Hepatocyte (in vitro differentiated cells): Measurements from ENCODE around the gene TKT.

Experiments used
- EZH2 ChIP-seq: fragments of 200-600 bp; sonication (generic); IDR thresholded peaks from 2 replicates; pipeline ENCODE4 v1.6.1; 2016; ENCODE audit warnings: antibody characterized with exemption, mild to moderate bottlenecking, borderline replicate concordance
- EZH2phosphoT487 ChIP-seq: fragments of 200-600 bp; sonication (generic); IDR thresholded peaks from one replicate; pipeline ENCODE4 v1.6.1; 2018; ENCODE audit warnings: antibody characterized with exemption, mild to moderate bottlenecking, low read depth, moderate library complexity; ENCODE audit not compliant: unreplicated experiment, severe bottlenecking
- TF ChIP-seq, protein P1 (sequence below): fragments of 200-600 bp; sonication (generic); IDR thresholded peaks from 2 replicates; pipeline ENCODE4 v1.5.1; 2016; ENCODE audit warnings: antibody characterized with exemption, mild to moderate bottlenecking; ENCODE audit not compliant: poor library complexity

DNA sequence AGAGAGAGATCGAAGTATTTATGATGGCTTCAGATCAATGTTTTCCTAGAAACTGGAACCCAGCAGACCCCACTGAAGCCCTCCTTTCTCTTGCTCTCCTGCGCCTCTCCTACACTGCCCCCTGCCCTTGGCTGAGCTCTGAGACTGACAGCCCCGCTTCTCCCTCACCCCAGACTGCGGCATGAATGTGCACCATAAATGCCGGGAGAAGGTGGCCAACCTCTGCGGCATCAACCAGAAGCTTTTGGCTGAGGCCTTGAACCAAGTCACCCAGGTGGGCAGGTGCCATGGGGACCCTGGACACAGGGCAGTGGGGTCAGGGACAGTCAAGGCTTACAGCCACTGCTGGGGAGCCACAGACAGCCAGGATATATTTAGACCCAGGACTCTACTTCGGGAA, 71.1 kb downstream of the TKT start:
- TF ChIP-seq, protein P1, sequence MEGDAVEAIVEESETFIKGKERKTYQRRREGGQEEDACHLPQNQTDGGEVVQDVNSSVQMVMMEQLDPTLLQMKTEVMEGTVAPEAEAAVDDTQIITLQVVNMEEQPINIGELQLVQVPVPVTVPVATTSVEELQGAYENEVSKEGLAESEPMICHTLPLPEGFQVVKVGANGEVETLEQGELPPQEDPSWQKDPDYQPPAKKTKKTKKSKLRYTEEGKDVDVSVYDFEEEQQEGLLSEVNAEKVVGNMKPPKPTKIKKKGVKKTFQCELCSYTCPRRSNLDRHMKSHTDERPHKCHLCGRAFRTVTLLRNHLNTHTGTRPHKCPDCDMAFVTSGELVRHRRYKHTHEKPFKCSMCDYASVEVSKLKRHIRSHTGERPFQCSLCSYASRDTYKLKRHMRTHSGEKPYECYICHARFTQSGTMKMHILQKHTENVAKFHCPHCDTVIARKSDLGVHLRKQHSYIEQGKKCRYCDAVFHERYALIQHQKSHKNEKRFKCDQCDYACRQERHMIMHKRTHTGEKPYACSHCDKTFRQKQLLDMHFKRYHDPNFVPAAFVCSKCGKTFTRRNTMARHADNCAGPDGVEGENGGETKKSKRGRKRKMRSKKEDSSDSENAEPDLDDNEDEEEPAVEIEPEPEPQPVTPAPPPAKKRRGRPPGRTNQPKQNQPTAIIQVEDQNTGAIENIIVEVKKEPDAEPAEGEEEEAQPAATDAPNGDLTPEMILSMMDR = no peak
- no peak for TF ChIP-seq EZH2
- no peak for TF ChIP-seq EZH2phosphoT487
